IPS-20b (cell line): Measurements from ENCODE around the gene SAP30BP.

Source experiments
- H3K27ac ChIP-seq: one replicate; pipeline ENCODE4 v1.5.1; 2013; ENCODE audit warnings: low read length
- H3K27me3 ChIP-seq: 2 replicates; pipeline ENCODE4 v1.6.1; 2013; ENCODE audit warnings: mild to moderate bottlenecking, low read length, inconsistent platforms; ENCODE audit not compliant: insufficient read depth
- H3K36me3 ChIP-seq: 2 replicates; pipeline ENCODE4 v1.6.1; 2013; ENCODE audit warnings: low read depth, mild to moderate bottlenecking, inconsistent platforms, low read length, moderate library complexity; ENCODE audit not compliant: insufficient read depth
- H3K4me1 ChIP-seq: 2 replicates; pipeline ENCODE4 v1.6.1; 2013; ENCODE audit warnings: mild to moderate bottlenecking, control low read depth, inconsistent platforms, low read length, moderate library complexity; ENCODE audit not compliant: insufficient read depth
- H3K4me3 ChIP-seq: 2 replicates; pipeline ENCODE4 v1.5.1; 2013; ENCODE audit warnings: mild to moderate bottlenecking, low read length, inconsistent platforms
- H3K9ac ChIP-seq: 2 replicates; pipeline ENCODE4 v1.6.1; 2013; ENCODE audit warnings: low read depth, mild to moderate bottlenecking, inconsistent platforms, low read length, moderate library complexity
- H3K9me3 ChIP-seq: 2 replicates; pipeline ENCODE4 v1.6.1; 2013; ENCODE audit warnings: mild to moderate bottlenecking, low read depth, low read length, inconsistent platforms; ENCODE audit not compliant: insufficient read depth

SAP30BP gene

GRCh38 chr17:75724016-75725003 is 57.2 kb downstream of the SAP30BP start:
- Histone ChIP-seq H3K9ac (no peak overlapping the region), H3K36me3 (no peaks in the 10 kb centered on the region), H3K9me3 (no peaks in the 10 kb centered on the region), H3K27ac (no peak overlapping the region), H3K27me3 (peaks cover 30% of the 10 kb centered on the region), H3K4me3 (no peak overlapping the region), H3K4me1 (no peaks in the 10 kb centered on the region)

- Histone ChIP-seq H3K9ac (no peak overlapping the region), H3K27ac (no peak overlapping the region), H3K4me1 (no peaks in the 10 kb centered on the region), H3K9me3 (no peaks in the 10 kb centered on the region), H3K4me3 (no peak overlapping the region), H3K27me3 (peaks cover 18% of the 10 kb centered on the region), H3K36me3 (no peaks in the 10 kb centered on the region)
Measured at GRCh38 chr17:75725504-75725903, 58.4 kb downstream of the SAP30BP start.

GRCh38 chr17:75727391-75727790 is 60.3 kb downstream of the SAP30BP start:
- H3K4me3 ChIP-seq = no peak overlapping the region
- H3K4me1 ChIP-seq = no peaks in the 10 kb centered on the region
- no peak overlapping the region for H3K27ac ChIP-seq
- no peak overlapping the region for H3K9ac ChIP-seq
- H3K27me3 ChIP-seq = peaks cover 3% of the 10 kb centered on the region
- no peaks in the 10 kb centered on the region for H3K36me3 ChIP-seq
- no peaks in the 10 kb centered on the region for H3K9me3 ChIP-seq

- no peak overlapping the region for H3K9ac ChIP-seq
- H3K36me3 ChIP-seq = no peaks in the 10 kb centered on the region
- no peaks in the 10 kb centered on the region for H3K27me3 ChIP-seq
- no peaks in the 10 kb centered on the region for H3K4me1 ChIP-seq
- no peak overlapping the region for H3K4me3 ChIP-seq
- no peak overlapping the region for H3K27ac ChIP-seq
- no peaks in the 10 kb centered on the region for H3K9me3 ChIP-seq
Measured at GRCh38 chr17:75729351-75729750, 62.2 kb downstream of the SAP30BP start.

GRCh38 chr17:75730065-75730464 is 62.9 kb downstream of the SAP30BP start:
- Histone ChIP-seq H3K9ac (no peak overlapping the region), H3K4me3 (no peak overlapping the region), H3K27me3 (no peaks in the 10 kb centered on the region), H3K9me3 (no peaks in the 10 kb centered on the region), H3K4me1 (no peaks in the 10 kb centered on the region), H3K27ac (no peak overlapping the region), H3K36me3 (no peaks in the 10 kb centered on the region)

- no peaks in the 10 kb centered on the region for H3K27me3 ChIP-seq
- no peaks in the 10 kb centered on the region for H3K4me1 ChIP-seq
- no peak overlapping the region for H3K9ac ChIP-seq
- H3K9me3 ChIP-seq = no peaks in the 10 kb centered on the region
- no peak overlapping the region for H3K4me3 ChIP-seq
- no peaks in the 10 kb centered on the region for H3K36me3 ChIP-seq
- no peak overlapping the region for H3K27ac ChIP-seq
Measured at GRCh38 chr17:75731086-75731715, 64.1 kb downstream of the SAP30BP start.

- H3K9ac ChIP-seq = no peak overlapping the region
- H3K9me3 ChIP-seq = no peaks in the 10 kb centered on the region
- H3K4me1 ChIP-seq = no peaks in the 10 kb centered on the region
- H3K27ac ChIP-seq = no peak overlapping the region
- H3K36me3 ChIP-seq = no peaks in the 10 kb centered on the region
- H3K4me3 ChIP-seq = no peak overlapping the region
- H3K27me3 ChIP-seq = no peaks in the 10 kb centered on the region
Measured at GRCh38 chr17:75731716-75732498, 64.8 kb downstream of the SAP30BP start.

- Histone ChIP-seq H3K27me3 (no peaks in the 10 kb centered on the region), H3K4me3 (no peak overlapping the region), H3K4me1 (no peaks in the 10 kb centered on the region; the same call in 1 of the 2 replicates), H3K36me3 (no peaks in the 10 kb centered on the region), H3K9ac (no peak overlapping the region), H3K27ac (no peak overlapping the region), H3K9me3 (no peaks in the 10 kb centered on the region)
Measured at GRCh38 chr17:75733471-75733870, 66.3 kb downstream of the SAP30BP start.

GRCh38 chr17:75734674-75735294 is 67.6 kb downstream of the SAP30BP start:
- H3K27ac ChIP-seq = no peak overlapping the region
- H3K9me3 ChIP-seq = no peaks in the 10 kb centered on the region
- no peak overlapping the region for H3K4me3 ChIP-seq
- H3K27me3 ChIP-seq = no peaks in the 10 kb centered on the region
- no peaks in the 10 kb centered on the region for H3K36me3 ChIP-seq
- no peak overlapping the region for H3K9ac ChIP-seq
- H3K4me1 ChIP-seq = no peaks in the 10 kb centered on the region; the same call in 1 of the 2 replicates

- Histone ChIP-seq H3K27me3 (no peaks in the 10 kb centered on the region), H3K9ac (no peak overlapping the region), H3K4me3 (no peak overlapping the region), H3K27ac (no peak overlapping the region), H3K36me3 (no peaks in the 10 kb centered on the region), H3K9me3 (no peaks in the 10 kb centered on the region), H3K4me1 (no peaks in the 10 kb centered on the region; the same call in 1 of the 2 replicates)
Measured at GRCh38 chr17:75736173-75736835, 69.2 kb downstream of the SAP30BP start.
